Mesenteric fat pad (tissue), 1 donor: ENCODE measurements around the gene ACSF3. TPM values are rescaled to one million over a fixed set of nuclear protein-coding genes. Genes with fewer than 3 reads are reported as not detected.

Experiments used
- DNase-seq: peaks from one replicate; pipeline ENCODE4 v3.0.0-alpha.2; 2020; ENCODE audit warnings: low spot score
- total RNA-seq: library from RNA; stranded (reverse); fragmentation: NEBNext Ultra II Directional; extraction: Animal tissue kit (Norgen Biotek cat#: 25700); gene quantifications from one replicate; pipeline ENCODE4 v1.2.1, GENCODE V29; 2021
- donor health status: DM: yes; HTN: yes; CAD: no.

Gene ACSF3
- total RNA-seq, 1 donor from 2014 or later, result 24.1 TPM

GRCh38 chr16:89123001-89123830 lies 29.6 kb downstream of the ACSF3 start:
- DNase-seq, result no peak

- no peak for DNase-seq
Observed at GRCh38 chr16:89123831-89124100, 30.1 kb downstream of the ACSF3 start.

- DNase-seq, result no peak
Observed at GRCh38 chr16:89129378-89129777, 35.7 kb downstream of the ACSF3 start.

GRCh38 chr16:89130448-89130847 lies 36.8 kb downstream of the ACSF3 start:
- DNase-seq, result no peak

- no peak for DNase-seq
Observed at GRCh38 chr16:89131783-89132182, 38.1 kb downstream of the ACSF3 start.

- no peak for DNase-seq
Observed at GRCh38 chr16:89132194-89133005, 38.7 kb downstream of the ACSF3 start.

GRCh38 chr16:89133457-89134127 lies 39.9 kb downstream of the ACSF3 start:
- no peak for DNase-seq

GRCh38 chr16:89134269-89134668 lies 40.6 kb downstream of the ACSF3 start:
- DNase-seq, result no peak

GRCh38 chr16:89135166-89135565 lies 41.5 kb downstream of the ACSF3 start:
- no peak for DNase-seq

- DNase-seq, result no peak
Observed at GRCh38 chr16:89135971-89136765, 42.5 kb downstream of the ACSF3 start.

- no peak for DNase-seq
Observed at GRCh38 chr16:89136931-89137330, 43.3 kb downstream of the ACSF3 start.

- DNase-seq, result no peak
Observed at GRCh38 chr16:89137666-89138512, 44.2 kb downstream of the ACSF3 start.

GRCh38 chr16:89138513-89138795 lies 44.8 kb downstream of the ACSF3 start:
- DNase-seq, result no peak

GRCh38 chr16:89138843-89139520 lies 45.3 kb downstream of the ACSF3 start:
- DNase-seq, result no peak

- no peak for DNase-seq
Observed at GRCh38 chr16:89139907-89140361, 46.3 kb downstream of the ACSF3 start.

GRCh38 chr16:89140401-89140800 lies 46.7 kb downstream of the ACSF3 start:
- DNase-seq, result no peak

GRCh38 chr16:89140981-89141883 lies 47.6 kb downstream of the ACSF3 start:
- no peak for DNase-seq

GRCh38 chr16:89141884-89142267 lies 48.2 kb downstream of the ACSF3 start:
- DNase-seq, result no peak
